Parathyroid adenoma (tissue), 2 donors: ENCODE results near the gene ZNF860.
A peak's percentile ranks its signal among the peaks of the same experiment; 100 is the strongest.

ENCODE experiments used
- H2AFZ ChIP-seq: fragments of 300-600 bp; sonication (generic); one replicate; pipeline ENCODE4 v1.7.0; 2017; ENCODE audit warnings: antibody characterized with exemption, mild to moderate bottlenecking
- H3K27ac ChIP-seq: fragments of 300-600 bp; sonication (generic); one replicate; pipeline ENCODE4 v1.7.0; 2017
- H3K27me3 ChIP-seq: fragments of 300-600 bp; sonication (generic); one replicate; pipeline ENCODE4 v1.7.0; 2017; ENCODE audit warnings: low read length; ENCODE audit not compliant: control insufficient read depth, insufficient read depth
- H3K36me3 ChIP-seq: fragments of 300-600 bp; sonication (generic); one replicate; pipeline ENCODE4 v1.7.0; 2017; ENCODE audit warnings: low read length; ENCODE audit not compliant: control insufficient read depth, insufficient read depth
- H3K4me1 ChIP-seq: fragments of 300-600 bp; sonication (generic); one replicate; pipeline ENCODE4 v1.7.0; 2017; ENCODE audit warnings: control low read depth
- H3K4me2 ChIP-seq: fragments of 300-600 bp; sonication (generic); one replicate; pipeline ENCODE4 v1.7.0; 2017; ENCODE audit warnings: low read length
- H3K4me3 ChIP-seq: fragments of 300-600 bp; sonication (generic); one replicate; pipeline ENCODE4 v1.7.0; 2017; ENCODE audit warnings: low read depth, low read length
- H3K79me2 ChIP-seq: fragments of 300-600 bp; sonication (generic); one replicate; pipeline ENCODE4 v1.7.0; 2017; ENCODE audit warnings: control low read depth
- H3K9ac ChIP-seq: fragments of 300-600 bp; sonication (generic); one replicate; pipeline ENCODE4 v1.7.0; 2017; ENCODE audit warnings: mild to moderate bottlenecking
- H3K9me3 ChIP-seq: fragments of 300-600 bp; sonication (generic); one replicate; pipeline ENCODE4 v1.7.0; 2017; ENCODE audit warnings: low read length; ENCODE audit not compliant: control insufficient read depth
- TF ChIP-seq, protein P1 (sequence below): fragments of 300-600 bp; sonication (generic); IDR thresholded peaks from one replicate; pipeline ENCODE4 v1.7.0; 2017; ENCODE audit warnings: antibody characterized with exemption, mild to moderate bottlenecking
- donor health status: primary hyperparathyroidism.

The ZNF860 gene

DNA sequence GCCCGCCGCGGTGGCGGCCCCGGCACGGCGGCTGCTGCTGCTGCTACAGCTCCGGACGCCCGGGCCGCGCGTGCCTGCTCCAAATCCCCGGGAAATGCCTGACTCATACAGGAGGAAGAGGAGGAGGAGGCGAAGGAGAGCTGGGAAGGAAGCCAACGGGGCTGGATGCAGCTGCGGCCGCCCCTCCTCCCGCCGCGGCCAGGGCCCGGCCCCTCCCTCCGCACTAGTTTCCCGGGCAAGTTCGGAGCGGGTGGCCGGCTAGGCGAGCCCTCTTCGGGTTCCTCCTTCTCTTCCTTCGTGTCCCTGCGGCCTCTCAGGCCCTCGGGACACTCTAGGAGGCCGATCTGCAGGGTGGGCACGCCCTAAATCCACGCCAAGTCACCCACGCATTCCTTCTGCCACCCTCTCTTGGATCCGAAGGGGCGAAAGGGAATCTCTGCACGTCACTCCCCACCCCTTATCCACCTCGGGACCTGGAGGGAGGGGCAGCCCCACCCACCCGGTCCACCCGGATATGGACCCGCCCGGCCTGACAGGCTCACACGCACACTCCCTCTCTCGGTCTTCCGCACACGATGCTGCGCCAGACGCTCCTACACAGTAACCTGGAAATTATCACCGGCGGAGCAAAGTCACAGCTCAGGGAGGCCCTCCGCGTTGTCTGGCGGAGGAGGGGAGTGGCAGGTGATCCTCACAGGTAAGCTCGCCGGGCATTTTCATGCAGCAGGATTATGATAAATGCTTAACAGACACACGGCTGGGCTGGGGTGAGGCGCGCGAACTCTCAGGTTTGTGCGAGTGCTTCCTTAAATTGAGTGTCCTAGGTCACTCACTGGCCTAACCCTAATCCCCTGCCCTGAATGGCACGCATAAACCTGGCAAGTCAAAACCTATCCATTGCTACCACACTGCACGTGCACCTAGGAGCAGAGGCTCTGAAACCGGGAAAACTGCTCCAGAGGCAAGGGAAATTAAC, at the start of gene ZNF860, which contains the start of gene OSBPL10:
Gene ZNF860, plus strand, starts transcription at position 545 of the 976 bp plus-strand sequence. CDS start 7,330 bp downstream, outside the sequence.
Gene OSBPL10, minus strand, starts transcription at position 57 of the 976 bp plus-strand sequence. CDS start 83 bp downstream, outside the sequence.
- H3K9ac ChIP-seq, result peak within 1 kb of the TSS; percentile 43
- H3K79me2 ChIP-seq, result no peaks in the 10 kb centered on the region
- no peaks in the 10 kb centered on the region for H3K36me3 ChIP-seq
- H3K4me3 ChIP-seq, result peak within 1 kb of the TSS; percentile 55
- H3K27ac ChIP-seq, result peak within 1 kb of the TSS; percentile 83
- peak within 1 kb of the TSS; percentile 100 for H2AFZ ChIP-seq
- no peaks in the 10 kb centered on the region for H3K4me1 ChIP-seq
- H3K27me3 ChIP-seq, result no peaks in the 10 kb centered on the region
- peak within 1 kb of the TSS; percentile 78 for H3K4me2 ChIP-seq
- TF ChIP-seq, protein P1, sequence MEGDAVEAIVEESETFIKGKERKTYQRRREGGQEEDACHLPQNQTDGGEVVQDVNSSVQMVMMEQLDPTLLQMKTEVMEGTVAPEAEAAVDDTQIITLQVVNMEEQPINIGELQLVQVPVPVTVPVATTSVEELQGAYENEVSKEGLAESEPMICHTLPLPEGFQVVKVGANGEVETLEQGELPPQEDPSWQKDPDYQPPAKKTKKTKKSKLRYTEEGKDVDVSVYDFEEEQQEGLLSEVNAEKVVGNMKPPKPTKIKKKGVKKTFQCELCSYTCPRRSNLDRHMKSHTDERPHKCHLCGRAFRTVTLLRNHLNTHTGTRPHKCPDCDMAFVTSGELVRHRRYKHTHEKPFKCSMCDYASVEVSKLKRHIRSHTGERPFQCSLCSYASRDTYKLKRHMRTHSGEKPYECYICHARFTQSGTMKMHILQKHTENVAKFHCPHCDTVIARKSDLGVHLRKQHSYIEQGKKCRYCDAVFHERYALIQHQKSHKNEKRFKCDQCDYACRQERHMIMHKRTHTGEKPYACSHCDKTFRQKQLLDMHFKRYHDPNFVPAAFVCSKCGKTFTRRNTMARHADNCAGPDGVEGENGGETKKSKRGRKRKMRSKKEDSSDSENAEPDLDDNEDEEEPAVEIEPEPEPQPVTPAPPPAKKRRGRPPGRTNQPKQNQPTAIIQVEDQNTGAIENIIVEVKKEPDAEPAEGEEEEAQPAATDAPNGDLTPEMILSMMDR, result no peak
- no peaks in the 10 kb centered on the region for H3K9me3 ChIP-seq

- TF ChIP-seq, protein P1, result no peak
Measured at GRCh38 chr3:31932990-31933389, 48.6 kb upstream of the ZNF860 start.

GRCh38 chr3:31934018-31934417, 47.5 kb upstream of the ZNF860 start:
- H2AFZ ChIP-seq, result no peak overlapping the region
- no peaks in the 10 kb centered on the region for H3K4me1 ChIP-seq
- H3K27ac ChIP-seq, result no peak overlapping the region
- no peaks in the 10 kb centered on the region for H3K9me3 ChIP-seq
- TF ChIP-seq, protein P1, result no peak
- peak overlapping the region; percentile 14 for H3K4me2 ChIP-seq
- H3K27me3 ChIP-seq, result no peaks in the 10 kb centered on the region
- no peaks in the 10 kb centered on the region for H3K36me3 ChIP-seq
- no peak overlapping the region for H3K9ac ChIP-seq
- no peaks in the 10 kb centered on the region for H3K79me2 ChIP-seq
- no peak overlapping the region for H3K4me3 ChIP-seq

More at GRCh38 chr3:31932990-31933389, 48.6 kb upstream of the ZNF860 start:
- Histone ChIP-seq H3K27ac (no peak overlapping the region), H3K4me2 (no peak overlapping the region), H2AFZ (no peak overlapping the region), H3K4me1 (no peaks in the 10 kb centered on the region), H3K4me3 (no peak overlapping the region), H3K9me3 (no peaks in the 10 kb centered on the region), H3K9ac (no peak overlapping the region), H3K36me3 (no peaks in the 10 kb centered on the region), H3K27me3 (no peaks in the 10 kb centered on the region), H3K79me2 (no peaks in the 10 kb centered on the region)

- H3K79me2 ChIP-seq, result no peaks in the 10 kb centered on the region
- H3K4me2 ChIP-seq, result no peak overlapping the region
- H3K27ac ChIP-seq, result no peak overlapping the region
- H3K36me3 ChIP-seq, result no peaks in the 10 kb centered on the region
- no peaks in the 10 kb centered on the region for H3K9me3 ChIP-seq
- H2AFZ ChIP-seq, result no peak overlapping the region
- H3K4me3 ChIP-seq, result no peak overlapping the region
- TF ChIP-seq, protein P1, result no peak
- H3K4me1 ChIP-seq, result no peaks in the 10 kb centered on the region
- no peaks in the 10 kb centered on the region for H3K27me3 ChIP-seq
- H3K9ac ChIP-seq, result no peak overlapping the region
Measured at GRCh38 chr3:31934866-31935265, 46.7 kb upstream of the ZNF860 start.
